ENCODE data around the gene RPL22.

DNA sequence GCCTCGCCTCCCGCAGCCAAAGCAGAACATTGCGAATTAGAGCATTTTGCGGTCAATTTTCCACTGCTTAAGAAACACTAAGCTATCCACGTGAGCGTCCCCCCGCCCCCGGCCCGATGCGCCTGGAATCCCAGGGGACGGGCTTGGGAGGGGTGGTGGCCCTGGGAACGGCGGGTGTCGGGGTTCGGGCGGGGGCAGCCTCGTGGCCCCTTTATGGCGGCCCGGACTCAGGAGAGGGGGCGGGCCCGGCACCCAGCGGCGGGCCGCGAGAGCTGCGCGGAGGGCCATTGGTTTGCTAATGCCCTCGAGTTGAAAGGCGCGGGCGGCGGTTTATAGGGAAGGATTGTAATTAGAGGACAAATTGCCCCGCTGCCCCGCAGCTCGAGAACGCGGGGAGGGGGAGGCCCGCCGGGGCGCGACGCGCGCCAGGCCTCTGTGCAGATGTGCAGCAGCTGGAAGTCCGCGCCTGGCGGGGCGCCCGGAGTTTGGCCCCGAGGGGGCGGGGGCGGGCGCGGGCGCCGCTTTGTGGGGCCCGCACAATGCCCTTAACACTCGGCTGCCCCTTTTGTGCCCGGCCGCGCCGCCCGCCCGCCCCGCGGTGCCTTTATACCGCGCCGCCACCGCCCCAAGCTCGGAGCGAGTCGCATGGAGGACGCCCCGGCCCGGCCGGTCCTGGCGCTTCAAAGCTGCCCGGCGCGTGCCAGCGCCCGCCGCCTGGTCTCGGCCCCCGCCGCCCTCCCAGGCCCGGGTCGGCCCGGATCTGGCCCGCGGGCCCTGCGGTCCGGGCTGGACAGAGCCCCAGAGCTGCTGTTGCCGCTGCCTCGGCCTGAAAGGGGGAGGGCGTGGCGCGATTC lies 42.7 kb upstream of the RPL22 start:
- no peak for TF ChIP-seq POLR2A (IDR thresholded peaks at IDR 0.05)
- no peak for TF ChIP-seq CTCF (IDR thresholded peaks at IDR 0.05)

Data from esophagus squamous epithelium (tissue), 4 donors.